ENCODE measurements around the gene FSIP2.

FSIP2 gene

GRCh38 chr2:185745864-185746859, 7.6 kb downstream of the FSIP2 start:
- no peaks in the 10 kb centered on the region for H3K27me3 ChIP-seq (ENCODE audit: insufficient read depth, insufficient read length)
- DNase-seq (ENCODE audit: low read depth, low spot score): no peak
- H3K4me1 ChIP-seq (ENCODE audit: insufficient read depth, insufficient read length): no peaks in the 10 kb centered on the region
- no peak overlapping the region for H3K9ac ChIP-seq (ENCODE audit: insufficient read length, low read depth)
- no peak for TF ChIP-seq YY1 (IDR thresholded peaks at IDR 0.05; ENCODE audit: insufficient read depth, insufficient read length)
- TF ChIP-seq SUZ12 (IDR thresholded peaks at IDR 0.05; ENCODE audit: extremely low read depth, insufficient read depth, insufficient read length): no peak
- no peak for TF ChIP-seq ZNF274 (IDR thresholded peaks at IDR 0.05; ENCODE audit: low read depth, low read length)
- H3K4me3 ChIP-seq (ENCODE audit: insufficient read length, low read depth): no peak overlapping the region
- no peaks in the 10 kb centered on the region for H3K9me3 ChIP-seq (ENCODE audit: insufficient read depth, low read length)
- no peaks in the 10 kb centered on the region for H3K36me3 ChIP-seq (ENCODE audit: insufficient read depth, insufficient read length, low read length)

GRCh38 chr2:185757356-185757755, 18.8 kb downstream of the FSIP2 start:
- no peak overlapping the region for H3K9ac ChIP-seq (ENCODE audit: insufficient read length, low read depth)
- H3K27me3 ChIP-seq (ENCODE audit: insufficient read depth, insufficient read length): no peaks in the 10 kb centered on the region
- H3K4me3 ChIP-seq (ENCODE audit: insufficient read length, low read depth): no peak overlapping the region
- H3K4me1 ChIP-seq (ENCODE audit: insufficient read depth, insufficient read length): no peaks in the 10 kb centered on the region
- no peaks in the 10 kb centered on the region for H3K36me3 ChIP-seq (ENCODE audit: insufficient read depth, insufficient read length, low read length)
- no peaks in the 10 kb centered on the region for H3K9me3 ChIP-seq (ENCODE audit: insufficient read depth, low read length)
- TF ChIP-seq SUZ12 (IDR thresholded peaks at IDR 0.05; ENCODE audit: extremely low read depth, insufficient read depth, insufficient read length) (no peak), ZNF274 (IDR thresholded peaks at IDR 0.05; ENCODE audit: low read depth, low read length) (no peak), YY1 (IDR thresholded peaks at IDR 0.05; ENCODE audit: insufficient read depth, insufficient read length) (no peak)
- no peak for DNase-seq (ENCODE audit: low read depth, low spot score)

- TF ChIP-seq SUZ12 (IDR thresholded peaks at IDR 0.05; ENCODE audit: extremely low read depth, insufficient read depth, insufficient read length): no peak
- no peak for TF ChIP-seq ZNF274 (IDR thresholded peaks at IDR 0.05; ENCODE audit: low read depth, low read length)
- no peak for TF ChIP-seq YY1 (IDR thresholded peaks at IDR 0.05; ENCODE audit: insufficient read depth, insufficient read length)
- no peaks in the 10 kb centered on the region for H3K27me3 ChIP-seq (ENCODE audit: insufficient read depth, insufficient read length)
- H3K9ac ChIP-seq (ENCODE audit: insufficient read length, low read depth): no peak overlapping the region
- peak; percentile 18 for DNase-seq (ENCODE audit: low read depth, low spot score)
- H3K4me1 ChIP-seq (ENCODE audit: insufficient read depth, insufficient read length): no peaks in the 10 kb centered on the region
- H3K36me3 ChIP-seq (ENCODE audit: insufficient read depth, insufficient read length, low read length): no peaks in the 10 kb centered on the region
- no peak overlapping the region for H3K4me3 ChIP-seq (ENCODE audit: insufficient read length, low read depth)
- peaks cover 44% of the 10 kb centered on the region for H3K9me3 ChIP-seq (ENCODE audit: insufficient read depth, low read length)
These were observed 32.8 kb downstream of the FSIP2 start for GRCh38 chr2:185771396-185771795.

- H3K9ac ChIP-seq (ENCODE audit: insufficient read length, low read depth): no peak overlapping the region
- H3K4me3 ChIP-seq (ENCODE audit: insufficient read length, low read depth): no peak overlapping the region
- no peaks in the 10 kb centered on the region for H3K4me1 ChIP-seq (ENCODE audit: insufficient read depth, insufficient read length)
- H3K9me3 ChIP-seq (ENCODE audit: insufficient read depth, low read length): no peaks in the 10 kb centered on the region
- TF ChIP-seq YY1 (IDR thresholded peaks at IDR 0.05; ENCODE audit: insufficient read depth, insufficient read length) (no peak), SUZ12 (IDR thresholded peaks at IDR 0.05; ENCODE audit: extremely low read depth, insufficient read depth, insufficient read length) (no peak), ZNF274 (IDR thresholded peaks at IDR 0.05; ENCODE audit: low read depth, low read length) (no peak)
- DNase-seq (ENCODE audit: low read depth, low spot score): no peak
- H3K27me3 ChIP-seq (ENCODE audit: insufficient read depth, insufficient read length): no peaks in the 10 kb centered on the region
- no peaks in the 10 kb centered on the region for H3K36me3 ChIP-seq (ENCODE audit: insufficient read depth, insufficient read length, low read length)
These were observed 42.3 kb downstream of the FSIP2 start for GRCh38 chr2:185780890-185781289.

- no peaks in the 10 kb centered on the region for H3K4me1 ChIP-seq (ENCODE audit: insufficient read depth, insufficient read length)
- H3K9ac ChIP-seq (ENCODE audit: insufficient read length, low read depth): no peak overlapping the region
- H3K4me3 ChIP-seq (ENCODE audit: insufficient read length, low read depth): no peak overlapping the region
- no peaks in the 10 kb centered on the region for H3K27me3 ChIP-seq (ENCODE audit: insufficient read depth, insufficient read length)
- H3K9me3 ChIP-seq (ENCODE audit: insufficient read depth, low read length): no peaks in the 10 kb centered on the region
- TF ChIP-seq SUZ12 (IDR thresholded peaks at IDR 0.05; ENCODE audit: extremely low read depth, insufficient read depth, insufficient read length): no peak
- no peak for TF ChIP-seq ZNF274 (IDR thresholded peaks at IDR 0.05; ENCODE audit: low read depth, low read length)
- TF ChIP-seq YY1 (IDR thresholded peaks at IDR 0.05; ENCODE audit: insufficient read depth, insufficient read length): no peak
- no peak for DNase-seq (ENCODE audit: low read depth, low spot score)
- H3K36me3 ChIP-seq (ENCODE audit: insufficient read depth, insufficient read length, low read length): no peaks in the 10 kb centered on the region
These were observed 43.7 kb downstream of the FSIP2 start for GRCh38 chr2:185782223-185782769.

GRCh38 chr2:185785156-185785555, 46.6 kb downstream of the FSIP2 start:
- H3K4me3 ChIP-seq (ENCODE audit: insufficient read length, low read depth): no peak overlapping the region
- H3K4me1 ChIP-seq (ENCODE audit: insufficient read depth, insufficient read length): no peaks in the 10 kb centered on the region
- H3K36me3 ChIP-seq (ENCODE audit: insufficient read depth, insufficient read length, low read length): no peaks in the 10 kb centered on the region
- TF ChIP-seq SUZ12 (IDR thresholded peaks at IDR 0.05; ENCODE audit: extremely low read depth, insufficient read depth, insufficient read length): no peak
- no peak for TF ChIP-seq YY1 (IDR thresholded peaks at IDR 0.05; ENCODE audit: insufficient read depth, insufficient read length)
- no peak for TF ChIP-seq ZNF274 (IDR thresholded peaks at IDR 0.05; ENCODE audit: low read depth, low read length)
- no peaks in the 10 kb centered on the region for H3K9me3 ChIP-seq (ENCODE audit: insufficient read depth, low read length)
- H3K9ac ChIP-seq (ENCODE audit: insufficient read length, low read depth): no peak overlapping the region
- DNase-seq (ENCODE audit: low read depth, low spot score): no peak
- H3K27me3 ChIP-seq (ENCODE audit: insufficient read depth, insufficient read length): no peaks in the 10 kb centered on the region

- Histone ChIP-seq H3K9me3 (ENCODE audit: insufficient read depth, low read length) (no peaks in the 10 kb centered on the region), H3K27me3 (ENCODE audit: insufficient read depth, insufficient read length) (no peaks in the 10 kb centered on the region), H3K9ac (ENCODE audit: insufficient read length, low read depth) (no peak overlapping the region), H3K4me3 (ENCODE audit: insufficient read length, low read depth) (no peak overlapping the region), H3K36me3 (ENCODE audit: insufficient read depth, insufficient read length, low read length) (no peaks in the 10 kb centered on the region), H3K4me1 (ENCODE audit: insufficient read depth, insufficient read length) (no peaks in the 10 kb centered on the region)
- no peak for DNase-seq (ENCODE audit: low read depth, low spot score)
- TF ChIP-seq SUZ12 (IDR thresholded peaks at IDR 0.05; ENCODE audit: extremely low read depth, insufficient read depth, insufficient read length) (no peak), ZNF274 (IDR thresholded peaks at IDR 0.05; ENCODE audit: low read depth, low read length) (no peak), YY1 (IDR thresholded peaks at IDR 0.05; ENCODE audit: insufficient read depth, insufficient read length) (no peak)
These were observed 47.4 kb downstream of the FSIP2 start for GRCh38 chr2:185785851-185786473.

Data from NT2/D1 (cell line).